H1 (cell line): ENCODE measurements around the gene ELMO3. TPM values are rescaled to one million over a fixed set of nuclear protein-coding genes. Genes with fewer than 3 reads are reported as not detected.

Source experiments
- CTCF ChIA-PET: fragments of 300-600 bp; sonication (Branson Sonifier 250); formaldehyde crosslinking; loops from one replicate; lab custom pipeline; 2021; ENCODE audit not compliant: partially characterized antibody; lab: Charles Lee
- POLR2A ChIA-PET: fragments of 300-600 bp; sonication (Branson Sonifier 250); formaldehyde crosslinking; loops from one replicate; lab custom pipeline; 2021; ENCODE audit warnings: inconsistent platforms; ENCODE audit not compliant: partially characterized antibody; lab: Charles Lee
- DNase-seq, 2 experiments: peaks; one replicate each; pipeline versions ENCODE4 v3.0.0 to v3.0.0-alpha.2; 2010 to 2022; ENCODE audit warnings: low spot score in 2 of 2, low read depth in 1 of 2, mixed read lengths in 1 of 2
- FAIRE-seq: peaks from 2 replicates; lab custom pipeline; 2011; peaks lifted over from hg19 to GRCh38; lab: Jason Lieb, UNC
- H2AFZ ChIP-seq: 2 replicates; pipeline ENCODE4 v1.8.1; 2012; ENCODE audit warnings: low read length, inconsistent platforms
- H2AK5ac ChIP-seq: 2 replicates; pipeline ENCODE4 v1.6.1; 2013; ENCODE audit warnings: low read depth, low read length
- H2BK120ac ChIP-seq: replicated peaks from 2 replicates; pipeline ENCODE3; 2013; ENCODE audit warnings: low read depth, low read length, inconsistent platforms
- H2BK12ac ChIP-seq: 2 replicates; pipeline ENCODE4 v1.6.1; 2013; ENCODE audit warnings: low read depth, low read length
- H2BK15ac ChIP-seq: 2 replicates; pipeline ENCODE4 v1.6.1; 2013; ENCODE audit warnings: low read length
- H2BK20ac ChIP-seq: 2 replicates; pipeline ENCODE4 v1.6.1; 2013; ENCODE audit warnings: low read length
- H2BK5ac ChIP-seq: 2 replicates; pipeline ENCODE4 v1.6.1; 2013; ENCODE audit warnings: low read depth, low read length
- H3K14ac ChIP-seq: 2 replicates; pipeline ENCODE4 v1.6.1; 2013; ENCODE audit warnings: inconsistent platforms; ENCODE audit not compliant: insufficient read length
- H3K18ac ChIP-seq: 2 replicates; pipeline ENCODE4 v1.6.1; 2013; ENCODE audit warnings: low read length; ENCODE audit errors: extremely low read depth
- H3K23ac ChIP-seq: 2 replicates; pipeline ENCODE4 v1.6.1; 2013; ENCODE audit warnings: inconsistent platforms; ENCODE audit not compliant: insufficient read length
- H3K23me2 ChIP-seq: 2 replicates; pipeline ENCODE4 v1.6.1; 2013; ENCODE audit warnings: low read depth, low read length
- H3K27ac ChIP-seq: 2 replicates; pipeline ENCODE4 v1.6.1; 2011; ENCODE audit warnings: low read depth, low read length, inconsistent platforms
- H3K27me3 ChIP-seq, 4 experiments: replicated peaks in 1 of 4; 1 replicate in 1 of 4; 2 replicates in 3 of 4; pipeline versions ENCODE4 v1.6.1 to v1.8.1; 2011 to 2013; ENCODE audit warnings: low read length in 3 of 4, mild to moderate bottlenecking in 3 of 4, inconsistent platforms in 2 of 4, mixed read lengths in 2 of 4, moderate library complexity in 1 of 4; ENCODE audit not compliant: control insufficient read depth in 3 of 4, insufficient read depth in 3 of 4; ENCODE audit errors: extremely low read depth in 1 of 4
- H3K36me3 ChIP-seq, 4 experiments: 2 replicates each; pipeline versions ENCODE4 v1.6.1 to v1.8.1; 2011 to 2013; ENCODE audit warnings: mild to moderate bottlenecking in 4 of 4, low read length in 3 of 4, moderate library complexity in 2 of 4, control low read depth in 1 of 4, inconsistent platforms in 1 of 4; ENCODE audit not compliant: insufficient read depth in 4 of 4, control insufficient read depth in 2 of 4
- H3K4ac ChIP-seq: replicated peaks from 2 replicates; pipeline ENCODE3; 2013; ENCODE audit warnings: low read length, low read depth, mixed read lengths, inconsistent platforms; ENCODE audit not compliant: insufficient read length
- H3K4me1 ChIP-seq, 4 experiments: replicated peaks in 1 of 4; 1 replicate in 1 of 4; 2 replicates in 3 of 4; pipeline versions ENCODE4 v1.6.1 to v1.8.1; 2011 to 2013; ENCODE audit warnings: low read length in 3 of 4, inconsistent platforms in 2 of 4, mixed read lengths in 1 of 4; ENCODE audit not compliant: insufficient read depth in 4 of 4, control insufficient read depth in 3 of 4
- H3K4me2 ChIP-seq, 2 experiments: 2 replicates each; pipeline versions ENCODE4 v1.6.1 to v1.8.1; 2011 to 2013; ENCODE audit warnings: low read depth in 2 of 2, low read length in 2 of 2, control low read depth in 1 of 2, inconsistent platforms in 1 of 2, mild to moderate bottlenecking in 1 of 2; ENCODE audit not compliant: insufficient read depth in 1 of 2
- H3K4me3 ChIP-seq, 4 experiments: fragments of 200-600, 300-600 bp in 1 of 4; sonication (generic), shearing (Covaris generic), sonication (Bioruptor Twin) in 1 of 4; 2 replicates each; pipeline versions ENCODE4 v1.5.1 to v1.8.1; 2011 to 2016; ENCODE audit warnings: low read length in 4 of 4, low read depth in 3 of 4, control low read depth in 2 of 4, inconsistent platforms in 2 of 4, mild to moderate bottlenecking in 2 of 4, mixed read lengths in 1 of 4, moderate library complexity in 1 of 4; ENCODE audit not compliant: insufficient read depth in 2 of 4; ENCODE audit errors: extremely low read depth in 1 of 4
- H3K56ac ChIP-seq: replicated peaks from 2 replicates; pipeline ENCODE3; 2013; ENCODE audit warnings: low read depth, mild to moderate bottlenecking, mixed read lengths, low read length, inconsistent platforms; ENCODE audit not compliant: insufficient read length
- H3K79me1 ChIP-seq: 2 replicates; pipeline ENCODE4 v1.6.1; 2013; ENCODE audit warnings: low read depth, low read length, control low read depth
- H3K79me2 ChIP-seq, 2 experiments: 2 replicates each; pipeline versions ENCODE4 v1.6.1 to v1.8.1; 2012 to 2013; ENCODE audit warnings: low read length in 2 of 2, mild to moderate bottlenecking in 2 of 2, inconsistent platforms in 1 of 2; ENCODE audit not compliant: insufficient read depth in 2 of 2, control insufficient read depth in 1 of 2
- H3K9ac ChIP-seq, 4 experiments: replicated peaks in 1 of 4; 1 replicate in 1 of 4; 2 replicates in 3 of 4; pipeline versions ENCODE4 v1.6.1 to v1.8.1; 2011 to 2013; ENCODE audit warnings: low read depth in 3 of 4, low read length in 3 of 4, control low read depth in 2 of 4, mild to moderate bottlenecking in 2 of 4, moderate library complexity in 2 of 4, inconsistent platforms in 1 of 4; ENCODE audit errors: extremely low read depth in 1 of 4
- H3K9me3 ChIP-seq, 2 experiments: 2 replicates each; pipeline versions ENCODE4 v1.6.1 to v1.8.1; 2012 to 2013; ENCODE audit warnings: mild to moderate bottlenecking in 2 of 2, moderate library complexity in 2 of 2, control low read depth in 1 of 2, inconsistent platforms in 1 of 2, low read depth in 1 of 2, low read length in 1 of 2, mixed read lengths in 1 of 2; ENCODE audit not compliant: insufficient read depth in 2 of 2
- H4K20me1 ChIP-seq, 2 experiments: replicated peaks in 1 of 2; 2 replicates each; pipeline versions ENCODE3 to v1.8.1; 2011 to 2013; ENCODE audit warnings: inconsistent platforms in 2 of 2, low read length in 2 of 2, mild to moderate bottlenecking in 1 of 2; ENCODE audit not compliant: insufficient read depth in 2 of 2, control insufficient read depth in 1 of 2
- H4K5ac ChIP-seq: 2 replicates; pipeline ENCODE4 v1.6.1; 2013; ENCODE audit warnings: low read length, low read depth, mixed read lengths, inconsistent platforms; ENCODE audit not compliant: insufficient read length
- H4K8ac ChIP-seq: 2 replicates; pipeline ENCODE4 v1.8.0; 2013; ENCODE audit warnings: mild to moderate bottlenecking, moderate library complexity, low read length, inconsistent platforms; ENCODE audit not compliant: insufficient read depth; ENCODE audit errors: extremely low read depth
- H4K91ac ChIP-seq: replicated peaks from 2 replicates; pipeline ENCODE3; 2013; ENCODE audit warnings: low read length, mixed read lengths, inconsistent platforms; ENCODE audit not compliant: insufficient read length
- CTBP2 ChIP-seq: IDR thresholded peaks from 2 replicates; pipeline ENCODE4 v1.7.0; 2011; ENCODE audit warnings: borderline replicate concordance, mild to moderate bottlenecking, moderate library complexity, mixed read lengths, low read length; ENCODE audit not compliant: insufficient read depth, insufficient read length
- SP4 ChIP-seq: IDR thresholded peaks from 2 replicates; pipeline ENCODE4 v1.6.1; 2012; ENCODE audit warnings: low read length, inconsistent platforms
- TEAD4 ChIP-seq: IDR thresholded peaks from 2 replicates; pipeline ENCODE4 v1.6.1; 2012; ENCODE audit warnings: low read depth, low read length, inconsistent platforms, mixed read lengths
- YY1 ChIP-seq: IDR thresholded peaks from 2 replicates; pipeline ENCODE4 v1.6.1; 2011; ENCODE audit warnings: low read depth, mild to moderate bottlenecking, low read length
- ZNF274 ChIP-seq: IDR thresholded peaks from 2 replicates; pipeline ENCODE4 v1.7.0; 2012; ENCODE audit warnings: low read length, borderline replicate concordance; ENCODE audit errors: extremely low read depth
- WGBS, 2 experiments: shearing (Covaris generic) in 1 of 2; methylation state at CpG; one replicate each; pipeline versions ENCODE4 v1.1.6 to v1.1.7; 2013 to 2015; ENCODE audit warnings: low lambda C conversion rate in 2 of 2, mixed read lengths in 2 of 2, inconsistent platforms in 1 of 2, low coverage in 1 of 2, missing lambda C conversion rate in 1 of 2; ENCODE audit not compliant: insufficient replicate concordance in 2 of 2, insufficient coverage in 1 of 2, insufficient read length in 1 of 2; ENCODE audit errors: extremely low coverage in 1 of 2, missing lambda C conversion rate in 1 of 2; 5-methylcytosine and 5-hydroxymethylcytosine counted together
- polyA plus RNA-seq, 7 experiments: library from polyadenylated mRNA; depleted of rRNA in 3 of 7; stranded (reverse) in 5 of 7; unstranded in 2 of 7; fragments of >200 nt in 5 of 7; fragments of 200-250 nt in 2 of 7; gene quantifications; 1 replicate in 5 of 7; 2 replicates in 1 of 7; 4 replicates in 1 of 7; pipeline versions ENCODE4 v1.2.1 to v1.2.3, GENCODE V29; 2011 to 2013; ENCODE audit warnings: missing spikeins in 2 of 7, mixed read lengths in 2 of 7
- total RNA-seq: library from RNA; stranded (reverse); fragmentation: NEBNext Ultra II Directional; extraction: Animal tissue kit (Norgen Biotek cat#: 25700); gene quantifications from 2 replicates; pipeline ENCODE4 v1.2.1, GENCODE V29; 2021

The ELMO3 gene
- total and polyA plus RNA-seq, 2 of the 8 experiments (the other 6 are each of a cell fraction or from before 2014, with no cell fraction given) = 9.6 to 10.9 TPM

DNA sequence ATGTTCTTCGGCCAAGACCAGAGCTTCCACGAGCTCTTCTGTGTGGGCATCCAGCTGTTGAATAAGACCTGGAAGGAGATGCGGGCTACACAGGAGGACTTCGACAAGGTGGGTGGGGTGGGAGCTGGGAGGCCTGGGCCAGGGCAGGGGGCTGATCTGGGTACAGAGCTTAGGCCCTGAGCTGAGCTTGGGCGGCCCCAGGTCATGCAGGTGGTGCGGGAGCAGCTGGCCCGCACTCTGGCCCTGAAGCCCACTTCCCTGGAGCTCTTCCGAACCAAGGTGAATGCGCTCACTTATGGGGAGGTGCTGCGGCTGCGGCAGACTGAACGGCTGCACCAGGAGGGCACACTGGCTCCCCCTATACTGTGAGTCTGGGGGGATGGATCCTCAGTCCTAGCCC lies 3.5 kb downstream of the ELMO3 start:
- no peak for FAIRE-seq
- H4K20me1 ChIP-seq = peaks cover 0 to 8% of the 10 kb centered on the region in 2 experiments
- TF ChIP-seq TEAD4 (no peak), SP4 (no peak), ZNF274 (no peak), CTBP2 (no peak), YY1 (no peak)
- TF ChIP-seq, all 59 proteins: peak for 0
- no peak overlapping the region for H2AFZ ChIP-seq
- H3K4ac ChIP-seq = no peak overlapping the region
- H3K23me2 ChIP-seq = peaks cover 6% of the 10 kb centered on the region; the same call in 1 of the 2 replicates
- no peak overlapping the region for H3K4me2 ChIP-seq
- DNase-seq = no peak
- no peak overlapping the region for H4K5ac ChIP-seq
- H2AK5ac ChIP-seq = no peak overlapping the region
- no peak overlapping the region for H3K14ac ChIP-seq
- no peak overlapping the region for H3K27ac ChIP-seq
- H2BK15ac ChIP-seq = no peak overlapping the region
- H3K56ac ChIP-seq = no peak overlapping the region
- H3K4me3 ChIP-seq = no peak overlapping the region
- no peak overlapping the region for H2BK20ac ChIP-seq
- no peak overlapping the region for H2BK12ac ChIP-seq
- H3K18ac ChIP-seq = no peak overlapping the region
- no peaks in the 10 kb centered on the region for H3K9me3 ChIP-seq
- H3K36me3 ChIP-seq = peaks cover 1 to 6% (median 5%) of the 10 kb centered on the region in 4 experiments; a peak in 4 of 8 replicates
- ChIA-PET POLR2A (interaction anchor here (0.5 to 5.4 kb wide), 5 partner anchors 12 to 40 kb away, joined by 3 to 19 read pairs (median 6); partner anchors contain the start of genes MATCAP1 and TMEM208), CTCF (interaction anchor here (0.8 to 7.5 kb wide), 14 partner anchors 9 to 244 kb away, joined by 3 to 78 read pairs (median 4); partner anchors contain the start of genes E2F4, EXOC3L1, MATCAP1 and NOL3)
- no peak overlapping the region for H4K91ac ChIP-seq
- no peak overlapping the region for H2BK120ac ChIP-seq
- no peak overlapping the region for H3K9ac ChIP-seq
- peaks cover 0 to 18% (median 9%) of the 10 kb centered on the region in 4 experiments; a peak in 5 of 7 replicates for H3K4me1 ChIP-seq
- no peak overlapping the region for H3K23ac ChIP-seq
- H4K8ac ChIP-seq = no peak overlapping the region
- no peaks in the 10 kb centered on the region for H3K79me1 ChIP-seq
- H3K27me3 ChIP-seq = no peaks in the 10 kb centered on the region
- H2BK5ac ChIP-seq = no peak overlapping the region
- H3K79me2 ChIP-seq = no peaks in the 10 kb centered on the region
- 94% methylated on average over 12 of the region's 12 CpGs; no CpG with 5 or more reads in 1 of the 2 experiments for WGBS, 2 experiments
